ENCODE measurements around the gene APOA5. TPM values are rescaled to one million over a fixed set of nuclear protein-coding genes. Genes with fewer than 3 reads are reported as not detected.

Gene APOA5
- total RNA-seq, 4 donors from 2014 or later = not detected

DNA sequence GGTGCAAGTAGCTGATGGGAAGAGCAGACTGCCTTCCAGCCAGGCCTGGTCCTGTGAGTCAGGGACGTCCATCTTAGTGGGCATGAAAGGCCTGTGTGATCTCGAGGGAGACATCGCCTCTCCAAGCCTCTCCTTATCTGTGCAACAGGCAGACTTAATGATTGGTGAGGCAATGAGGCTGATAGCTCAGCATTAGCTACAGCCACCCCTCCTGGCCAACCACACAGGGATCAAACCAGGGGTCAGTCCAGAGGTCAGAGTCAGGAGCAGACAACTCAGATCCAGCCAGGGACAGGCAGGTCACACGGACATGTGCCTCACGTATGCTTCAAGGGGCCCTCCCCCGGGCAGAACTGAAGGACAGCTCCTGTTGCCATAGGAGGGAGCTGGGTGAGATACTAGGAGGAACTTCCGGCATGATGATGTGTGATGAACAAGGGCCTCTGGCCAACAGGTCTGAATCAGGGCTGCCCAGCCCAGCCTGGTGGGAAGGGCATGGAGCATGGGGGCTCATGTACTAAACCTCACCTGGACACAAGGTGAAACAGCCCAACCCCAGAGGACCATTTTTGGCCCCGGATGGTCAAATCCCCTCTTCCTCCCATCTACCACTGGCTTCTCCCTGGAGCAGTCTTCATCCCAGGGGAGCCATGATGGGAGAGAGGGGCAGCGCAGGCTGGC lies 35.2 kb upstream of the APOA5 start:
- no peaks in the 10 kb centered on the region for H3K36me3 ChIP-seq
- no peaks in the 10 kb centered on the region for H3K27me3 ChIP-seq
- WGBS, 2 donors = 83 to 90% methylated on average over 4 to 9 of the region's 9 CpGs
- peaks cover 0 to 15% of the 10 kb centered on the region in 2 donors for H3K4me1 ChIP-seq
- DNase-seq = no peak
- intact Hi-C loops (cut with DNase I) = no loop called here
- H3K4me3 ChIP-seq (replicated peaks in 1 of 3) = no peak overlapping the region
- H3K9me3 ChIP-seq = no peaks in the 10 kb centered on the region
- TF ChIP-seq POLR2A (IDR thresholded peaks at IDR 0.05) = no peak
- TF ChIP-seq, protein P1, sequence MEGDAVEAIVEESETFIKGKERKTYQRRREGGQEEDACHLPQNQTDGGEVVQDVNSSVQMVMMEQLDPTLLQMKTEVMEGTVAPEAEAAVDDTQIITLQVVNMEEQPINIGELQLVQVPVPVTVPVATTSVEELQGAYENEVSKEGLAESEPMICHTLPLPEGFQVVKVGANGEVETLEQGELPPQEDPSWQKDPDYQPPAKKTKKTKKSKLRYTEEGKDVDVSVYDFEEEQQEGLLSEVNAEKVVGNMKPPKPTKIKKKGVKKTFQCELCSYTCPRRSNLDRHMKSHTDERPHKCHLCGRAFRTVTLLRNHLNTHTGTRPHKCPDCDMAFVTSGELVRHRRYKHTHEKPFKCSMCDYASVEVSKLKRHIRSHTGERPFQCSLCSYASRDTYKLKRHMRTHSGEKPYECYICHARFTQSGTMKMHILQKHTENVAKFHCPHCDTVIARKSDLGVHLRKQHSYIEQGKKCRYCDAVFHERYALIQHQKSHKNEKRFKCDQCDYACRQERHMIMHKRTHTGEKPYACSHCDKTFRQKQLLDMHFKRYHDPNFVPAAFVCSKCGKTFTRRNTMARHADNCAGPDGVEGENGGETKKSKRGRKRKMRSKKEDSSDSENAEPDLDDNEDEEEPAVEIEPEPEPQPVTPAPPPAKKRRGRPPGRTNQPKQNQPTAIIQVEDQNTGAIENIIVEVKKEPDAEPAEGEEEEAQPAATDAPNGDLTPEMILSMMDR (IDR thresholded peaks at IDR 0.05) = no peak
- no peak overlapping the region for H3K27ac ChIP-seq

DNA sequence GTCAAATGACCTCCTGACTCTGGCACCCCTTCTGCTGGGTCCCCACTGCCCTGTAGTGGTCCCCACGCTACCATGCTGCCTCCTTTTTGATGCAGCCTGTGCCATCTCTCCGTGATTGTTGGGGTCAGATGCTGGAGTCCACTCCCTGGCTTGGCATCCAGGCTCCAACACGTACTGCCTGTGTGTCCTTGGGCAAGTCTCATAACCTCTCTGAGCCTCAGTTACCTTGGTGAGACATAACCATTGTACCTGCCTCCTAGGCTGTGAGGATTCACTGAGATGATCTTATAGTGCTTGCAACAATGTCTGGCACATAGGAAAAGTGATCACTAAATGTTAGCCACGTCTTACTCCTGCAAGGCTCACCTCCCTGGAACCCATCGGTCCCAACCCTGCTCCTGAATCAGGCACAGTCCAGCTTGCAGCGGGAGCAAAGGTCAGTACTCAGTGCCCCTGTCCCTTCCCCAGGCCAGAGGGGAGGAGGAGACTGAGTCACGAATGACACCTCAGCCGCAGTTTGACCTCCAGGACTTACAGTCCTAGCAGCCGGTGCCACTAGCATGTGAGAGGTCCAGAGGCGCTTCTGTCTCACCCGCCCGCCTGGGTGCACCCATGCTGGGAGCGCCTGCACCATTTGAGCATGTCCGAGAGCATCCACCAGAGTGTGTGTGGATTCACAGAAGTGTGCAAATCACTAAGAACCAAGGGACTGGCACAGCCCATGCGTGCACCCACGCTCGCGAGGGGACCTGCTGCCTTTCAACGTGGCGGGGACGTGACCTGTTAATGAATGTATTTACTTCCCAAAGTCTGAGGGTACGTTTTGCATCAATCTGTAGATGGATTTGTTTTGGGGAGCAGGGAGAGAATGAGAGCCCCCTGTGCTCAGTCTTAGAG lies 34.4 kb upstream of the APOA5 start:
- TF ChIP-seq, protein P1 (IDR thresholded peaks at IDR 0.05) = no peak
- TF ChIP-seq POLR2A (IDR thresholded peaks at IDR 0.05) = no peak
- Histone ChIP-seq H3K36me3 (no peaks in the 10 kb centered on the region), H3K27me3 (no peaks in the 10 kb centered on the region), H3K27ac (no peak overlapping the region), H3K9me3 (no peaks in the 10 kb centered on the region), H3K4me3 (replicated peaks in 1 of 3) (no peak overlapping the region), H3K4me1 (peaks cover 0 to 15% of the 10 kb centered on the region in 2 donors)
- DNase-seq = no peak
- intact Hi-C loops (cut with DNase I) = no loop called here
- 82 to 85% methylated on average over 14 to 21 of the region's 22 CpGs for WGBS, 2 donors

- intact Hi-C loops (cut with DNase I) = no loop called here
- no peak for DNase-seq
- WGBS, 2 donors = 79 to 86% methylated on average over 5 of the region's 5 CpGs
- Histone ChIP-seq H3K4me3 (replicated peaks in 1 of 3) (no peak overlapping the region), H3K36me3 (no peaks in the 10 kb centered on the region), H3K27me3 (no peaks in the 10 kb centered on the region), H3K9me3 (no peaks in the 10 kb centered on the region), H3K27ac (no peak overlapping the region), H3K4me1 (peaks cover 0 to 15% of the 10 kb centered on the region in 2 donors)
- TF ChIP-seq, protein P1 (IDR thresholded peaks at IDR 0.05) = no peak
- no peak for TF ChIP-seq POLR2A (IDR thresholded peaks at IDR 0.05)
These were observed 33.8 kb upstream of the APOA5 start for GRCh38 chr11:116825434-116825833.

- Histone ChIP-seq H3K36me3 (no peaks in the 10 kb centered on the region), H3K27ac (peak within 1 kb of the TSS in 1 of 3 donors; percentile 11), H3K9me3 (no peaks in the 10 kb centered on the region), H3K4me1 (peaks cover 0 to 10% of the 10 kb centered on the region in 2 donors), H3K4me3 (replicated peaks in 1 of 3) (no peak within 1 kb of the TSS), H3K27me3 (no peaks in the 10 kb centered on the region)
- 65 to 71% methylated on average over 16 of the region's 16 CpGs for WGBS, 2 donors
- DNase-seq = peak; percentile 47 to 62
- TF ChIP-seq, protein P1 (IDR thresholded peaks at IDR 0.05) = no peak
- TF ChIP-seq POLR2A (IDR thresholded peaks at IDR 0.05) = no peak
- intact Hi-C loops (cut with DNase I) = no loop called here
These were observed 31.6 kb upstream of the APOA5 start, which contains the start of gene APOA4 for GRCh38 chr11:116823031-116823843. APOA4 (minus strand) TSS chr11:116823304; CDS start chr11:116823191, 113 bp downstream.
